Measurements from ENCODE around the gene POU6F2.

DNA sequence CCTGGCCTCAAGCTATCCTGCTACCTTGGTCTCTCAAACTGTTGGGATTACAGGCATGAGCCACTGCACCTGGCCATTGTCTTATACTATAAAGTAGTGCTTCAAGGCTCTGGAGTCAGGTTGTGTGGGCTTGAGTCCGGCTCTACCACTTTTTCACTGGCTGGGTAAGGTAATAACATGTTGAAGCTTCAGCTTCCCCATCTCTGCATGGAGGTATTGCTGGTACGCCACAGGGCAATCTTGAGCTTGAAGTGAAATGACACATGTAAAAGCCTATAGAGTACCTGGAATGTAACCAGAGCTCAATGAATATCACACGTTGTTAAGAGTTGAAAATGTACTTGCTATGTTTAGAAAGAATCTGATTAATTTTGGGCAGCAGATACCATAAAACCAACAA is 120.8 kb downstream of the POU6F2 start:
- TF ChIP-seq POLR2A (IDR thresholded peaks at IDR 0.05): no peak
- TF ChIP-seq, protein P1, sequence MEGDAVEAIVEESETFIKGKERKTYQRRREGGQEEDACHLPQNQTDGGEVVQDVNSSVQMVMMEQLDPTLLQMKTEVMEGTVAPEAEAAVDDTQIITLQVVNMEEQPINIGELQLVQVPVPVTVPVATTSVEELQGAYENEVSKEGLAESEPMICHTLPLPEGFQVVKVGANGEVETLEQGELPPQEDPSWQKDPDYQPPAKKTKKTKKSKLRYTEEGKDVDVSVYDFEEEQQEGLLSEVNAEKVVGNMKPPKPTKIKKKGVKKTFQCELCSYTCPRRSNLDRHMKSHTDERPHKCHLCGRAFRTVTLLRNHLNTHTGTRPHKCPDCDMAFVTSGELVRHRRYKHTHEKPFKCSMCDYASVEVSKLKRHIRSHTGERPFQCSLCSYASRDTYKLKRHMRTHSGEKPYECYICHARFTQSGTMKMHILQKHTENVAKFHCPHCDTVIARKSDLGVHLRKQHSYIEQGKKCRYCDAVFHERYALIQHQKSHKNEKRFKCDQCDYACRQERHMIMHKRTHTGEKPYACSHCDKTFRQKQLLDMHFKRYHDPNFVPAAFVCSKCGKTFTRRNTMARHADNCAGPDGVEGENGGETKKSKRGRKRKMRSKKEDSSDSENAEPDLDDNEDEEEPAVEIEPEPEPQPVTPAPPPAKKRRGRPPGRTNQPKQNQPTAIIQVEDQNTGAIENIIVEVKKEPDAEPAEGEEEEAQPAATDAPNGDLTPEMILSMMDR (IDR thresholded peaks at IDR 0.05): no peak

Data from right lobe of liver (tissue), 4 donors.